DOHH2 (cell line): ENCODE measurements around the gene CENPK.

ENCODE experiments used
- H3F3A ChIP-seq: fragments of 200-600 bp; sonication (generic), shearing (Covaris generic); 2 replicates; pipeline ENCODE4 v1.6.0; 2016; ENCODE audit warnings: antibody characterized with exemption, mild to moderate bottlenecking; ENCODE audit not compliant: control insufficient read depth, insufficient read depth
- H3K27ac ChIP-seq: fragments of 200-600 bp; sonication (generic); 2 replicates; pipeline ENCODE4 v1.5.1; 2014; ENCODE audit warnings: low read depth, mild to moderate bottlenecking, low read length, moderate library complexity
- H3K27me3 ChIP-seq: fragments of 200-600 bp; sonication (generic); 2 replicates; pipeline ENCODE4 v1.6.1; 2014; ENCODE audit warnings: mild to moderate bottlenecking, low read length, mixed read lengths; ENCODE audit not compliant: control insufficient read depth
- H3K36me3 ChIP-seq: fragments of 200-600 bp; sonication (generic); 2 replicates; pipeline ENCODE4 v1.6.1; 2014; ENCODE audit warnings: mild to moderate bottlenecking, low read length, moderate library complexity, mixed read lengths; ENCODE audit not compliant: control insufficient read depth
- H3K4me1 ChIP-seq: fragments of 200-600 bp; sonication (generic); 2 replicates; pipeline ENCODE4 v1.6.1; 2014; ENCODE audit warnings: mild to moderate bottlenecking, low read length, mixed read lengths; ENCODE audit not compliant: control insufficient read depth
- H3K4me2 ChIP-seq: fragments of 200-600 bp; sonication (generic); 2 replicates; pipeline ENCODE4 v1.6.0; 2014; ENCODE audit warnings: mild to moderate bottlenecking, low read length, moderate library complexity
- H3K4me3 ChIP-seq: fragments of 200-600 bp; sonication (generic); 2 replicates; pipeline ENCODE4 v1.5.1; 2014; ENCODE audit warnings: mild to moderate bottlenecking, low read length, mixed read lengths
- H3K79me2 ChIP-seq: fragments of 200-600 bp; sonication (generic); 2 replicates; pipeline ENCODE4 v1.6.1; 2014; ENCODE audit warnings: mild to moderate bottlenecking, low read length, mixed read lengths; ENCODE audit not compliant: control insufficient read depth
- H3K9me2 ChIP-seq: fragments of 200-600 bp; sonication (generic); replicated peaks from 2 replicates; pipeline ENCODE4 v1.6.1; 2014; ENCODE audit warnings: mild to moderate bottlenecking, low read length, mixed read lengths; ENCODE audit not compliant: control insufficient read depth
- H3K9me3 ChIP-seq: fragments of 200-600 bp; sonication (generic); 2 replicates; pipeline ENCODE4 v1.6.1; 2014; ENCODE audit warnings: antibody characterized with exemption, low read length, mixed read lengths; ENCODE audit not compliant: control insufficient read depth, insufficient read depth
- H4K20me1 ChIP-seq: fragments of 200-600 bp; sonication (generic); 2 replicates; pipeline ENCODE4 v1.6.0; 2014; ENCODE audit warnings: low read depth, mild to moderate bottlenecking, antibody characterized with exemption, low read length, moderate library complexity; ENCODE audit not compliant: control insufficient read depth, insufficient read depth
- EZH2phosphoT487 ChIP-seq: fragments of 200-600 bp; sonication (generic); IDR thresholded peaks from 2 replicates; pipeline ENCODE4 v1.6.1; 2017; ENCODE audit warnings: borderline replicate concordance, mild to moderate bottlenecking, antibody characterized with exemption, low read length, moderate library complexity, mixed read lengths
- TF ChIP-seq, protein P1 (sequence below): fragments of 200-600 bp; sonication (generic); IDR thresholded peaks from one replicate; pipeline ENCODE4 v1.5.1; 2014; ENCODE audit warnings: antibody characterized with exemption, mild to moderate bottlenecking, low read depth, low read length; ENCODE audit not compliant: poor library complexity, severe bottlenecking

Gene CENPK

DNA sequence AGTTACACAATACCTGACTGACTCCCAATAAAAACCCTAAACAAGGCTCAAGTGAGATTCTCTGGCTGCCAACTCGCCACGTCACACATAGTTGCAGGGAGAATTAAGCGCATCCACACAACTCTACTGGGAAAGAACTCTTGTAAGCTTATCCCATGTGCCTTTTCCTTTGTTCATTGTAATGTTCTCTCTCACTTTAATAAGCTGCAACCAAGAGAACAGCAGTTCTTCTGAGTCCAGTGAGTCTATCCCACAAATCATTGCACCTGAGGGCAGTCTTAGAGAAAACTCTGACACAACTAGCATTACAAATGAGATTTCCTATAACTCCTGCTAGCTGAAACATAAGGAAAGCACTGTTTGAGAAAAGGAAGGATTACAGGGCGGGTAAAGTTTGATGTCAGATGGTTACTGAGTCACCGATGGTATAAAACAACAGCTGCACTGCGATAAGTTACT is 27.4 kb downstream of the CENPK start:
- Histone ChIP-seq H3K9me3 (no peaks in the 10 kb centered on the region), H4K20me1 (no peaks in the 10 kb centered on the region), H3K36me3 (peaks cover 34% of the 10 kb centered on the region), H3K79me2 (no peaks in the 10 kb centered on the region), H3K9me2 (no peaks in the 10 kb centered on the region), H3K27me3 (no peaks in the 10 kb centered on the region), H3K4me3 (no peak overlapping the region), H3K4me2 (no peak overlapping the region), H3F3A (0 out of 2 replicates have a peak, but pooled peaks cover 4% of the 10 kb centered on the region), H3K4me1 (no peaks in the 10 kb centered on the region), H3K27ac (no peak overlapping the region)
- TF ChIP-seq, protein P1, sequence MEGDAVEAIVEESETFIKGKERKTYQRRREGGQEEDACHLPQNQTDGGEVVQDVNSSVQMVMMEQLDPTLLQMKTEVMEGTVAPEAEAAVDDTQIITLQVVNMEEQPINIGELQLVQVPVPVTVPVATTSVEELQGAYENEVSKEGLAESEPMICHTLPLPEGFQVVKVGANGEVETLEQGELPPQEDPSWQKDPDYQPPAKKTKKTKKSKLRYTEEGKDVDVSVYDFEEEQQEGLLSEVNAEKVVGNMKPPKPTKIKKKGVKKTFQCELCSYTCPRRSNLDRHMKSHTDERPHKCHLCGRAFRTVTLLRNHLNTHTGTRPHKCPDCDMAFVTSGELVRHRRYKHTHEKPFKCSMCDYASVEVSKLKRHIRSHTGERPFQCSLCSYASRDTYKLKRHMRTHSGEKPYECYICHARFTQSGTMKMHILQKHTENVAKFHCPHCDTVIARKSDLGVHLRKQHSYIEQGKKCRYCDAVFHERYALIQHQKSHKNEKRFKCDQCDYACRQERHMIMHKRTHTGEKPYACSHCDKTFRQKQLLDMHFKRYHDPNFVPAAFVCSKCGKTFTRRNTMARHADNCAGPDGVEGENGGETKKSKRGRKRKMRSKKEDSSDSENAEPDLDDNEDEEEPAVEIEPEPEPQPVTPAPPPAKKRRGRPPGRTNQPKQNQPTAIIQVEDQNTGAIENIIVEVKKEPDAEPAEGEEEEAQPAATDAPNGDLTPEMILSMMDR: no peak
- no peak for TF ChIP-seq EZH2phosphoT487

DNA sequence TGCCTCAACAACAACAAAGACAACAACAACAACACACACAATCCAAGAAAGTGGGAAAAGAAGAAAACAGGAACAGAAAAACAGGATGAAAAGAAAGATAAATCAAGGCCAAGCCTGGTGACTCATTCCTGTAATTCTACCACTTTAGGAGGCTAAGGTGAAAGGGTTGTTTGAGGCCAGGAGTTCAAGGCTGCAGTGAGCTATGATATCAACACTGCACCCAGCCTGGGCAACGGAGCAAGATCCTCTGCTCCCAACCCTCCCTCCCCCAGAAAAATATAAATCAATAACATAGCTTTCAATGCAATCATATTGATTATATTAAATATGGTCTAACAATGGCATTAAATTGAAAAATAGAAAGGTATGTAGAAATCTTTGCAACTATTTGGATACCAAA is 32.1 kb downstream of the CENPK start:
- Histone ChIP-seq H3K79me2 (no peaks in the 10 kb centered on the region), H3K27me3 (no peaks in the 10 kb centered on the region), H3K4me2 (no peak overlapping the region), H3K4me1 (no peaks in the 10 kb centered on the region), H3F3A (peaks cover 2% of the 10 kb centered on the region; the same call in 1 of the 2 replicates), H3K27ac (no peak overlapping the region), H4K20me1 (no peaks in the 10 kb centered on the region), H3K9me3 (no peaks in the 10 kb centered on the region), H3K4me3 (no peak overlapping the region), H3K36me3 (peaks cover 17% of the 10 kb centered on the region), H3K9me2 (no peaks in the 10 kb centered on the region)
- TF ChIP-seq, protein P1: no peak
- no peak for TF ChIP-seq EZH2phosphoT487

DNA sequence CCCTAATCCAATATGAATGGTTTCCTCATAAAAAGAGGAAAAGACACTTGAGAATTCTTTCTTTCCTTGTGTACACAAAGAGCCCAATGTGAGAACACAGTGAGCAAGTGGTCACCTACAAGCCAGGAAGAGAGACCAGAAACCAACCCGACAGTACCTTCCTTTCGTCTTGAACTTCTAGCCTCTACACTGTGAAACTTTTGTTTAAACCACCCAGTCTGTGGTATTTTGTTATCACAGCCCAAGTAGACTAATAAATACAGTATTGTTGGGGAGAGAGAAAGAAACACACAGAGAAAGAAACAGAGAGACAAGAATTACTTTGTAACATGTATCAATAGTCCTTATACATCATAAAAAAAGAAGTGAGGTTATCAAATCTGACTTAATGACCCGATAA is 37.2 kb downstream of the CENPK start:
- TF ChIP-seq, protein P1: no peak
- TF ChIP-seq EZH2phosphoT487: no peak
- peaks cover 2% of the 10 kb centered on the region; the same call in 1 of the 2 replicates for H3F3A ChIP-seq
- H3K36me3 ChIP-seq: peaks cover 50% of the 10 kb centered on the region

More for the DNA sequence above, 37.2 kb downstream of the CENPK start:
- H3K27ac ChIP-seq: no peak overlapping the region
- no peaks in the 10 kb centered on the region for H4K20me1 ChIP-seq
- no peak overlapping the region for H3K4me2 ChIP-seq
- no peaks in the 10 kb centered on the region for H3K79me2 ChIP-seq
- no peaks in the 10 kb centered on the region for H3K9me3 ChIP-seq
- no peaks in the 10 kb centered on the region for H3K4me1 ChIP-seq
- no peak overlapping the region for H3K4me3 ChIP-seq
- no peaks in the 10 kb centered on the region for H3K9me2 ChIP-seq
- no peaks in the 10 kb centered on the region for H3K27me3 ChIP-seq
